GM23248 (cell line): ENCODE results near the gene USP10. TPM values are rescaled to one million over a fixed set of nuclear protein-coding genes. Genes with fewer than 3 reads are reported as not detected.
"Not testable (repeated sequence)": the region's sequence is repeated elsewhere in the genome, so short reads cannot be mapped to it uniquely, and the experiment has no call there.

ENCODE experiments used
- DNase-seq: peaks from one replicate; pipeline ENCODE4 v3.0.0-alpha.2; 2015
- H2AFZ ChIP-seq: fragments of 200-600 bp; sonication (generic); 2 replicates; pipeline ENCODE4 v1.6.1; 2016; ENCODE audit warnings: antibody characterized with exemption
- H3F3A ChIP-seq: fragments of 200-600 bp; sonication (generic); 2 replicates; pipeline ENCODE4 v1.6.1; 2016; ENCODE audit warnings: mild to moderate bottlenecking, antibody characterized with exemption, mixed run types; ENCODE audit not compliant: insufficient read depth
- H3K27ac ChIP-seq: fragments of 200-600 bp; sonication (generic); 2 replicates; pipeline ENCODE4 v1.5.1; 2016; ENCODE audit warnings: mild to moderate bottlenecking
- H3K27me3 ChIP-seq: fragments of 200-600 bp; sonication (generic); replicated peaks from 2 replicates; pipeline ENCODE4 v1.6.1; 2016; ENCODE audit warnings: mild to moderate bottlenecking; ENCODE audit not compliant: insufficient read depth
- H3K36me3 ChIP-seq: fragments of 200-600 bp; sonication (generic); 2 replicates; pipeline ENCODE4 v1.6.1; 2016; ENCODE audit warnings: low read depth, mild to moderate bottlenecking
- H3K4me1 ChIP-seq: fragments of 200-600 bp; sonication (generic); 2 replicates; pipeline ENCODE4 v1.6.1; 2016; ENCODE audit warnings: mild to moderate bottlenecking; ENCODE audit not compliant: insufficient read depth
- H3K4me2 ChIP-seq: fragments of 200-600 bp; sonication (generic); one replicate; pipeline ENCODE4 v1.6.1; 2016; ENCODE audit warnings: mild to moderate bottlenecking; ENCODE audit not compliant: unreplicated experiment
- H3K4me3 ChIP-seq: fragments of 200-600 bp; sonication (generic); 2 replicates; pipeline ENCODE4 v1.5.1; 2016; ENCODE audit warnings: mild to moderate bottlenecking
- H3K79me2 ChIP-seq: fragments of 200-600 bp; sonication (generic); 2 replicates; pipeline ENCODE4 v1.6.1; 2016; ENCODE audit warnings: mild to moderate bottlenecking; ENCODE audit not compliant: insufficient read depth
- H3K9ac ChIP-seq: fragments of 200-600 bp; sonication (generic); 2 replicates; pipeline ENCODE4 v1.6.1; 2016; ENCODE audit warnings: mild to moderate bottlenecking
- H3K9me2 ChIP-seq: fragments of 200-600 bp; sonication (generic); 2 replicates; pipeline ENCODE4 v1.6.1; 2016; ENCODE audit warnings: mixed run types, mild to moderate bottlenecking, moderate library complexity; ENCODE audit not compliant: insufficient read depth
- H3K9me3 ChIP-seq: fragments of 200-600 bp; sonication (generic); one replicate; pipeline ENCODE4 v1.6.1; 2017; ENCODE audit warnings: low read depth
- H4K20me1 ChIP-seq: fragments of 200-600 bp; sonication (generic); 2 replicates; pipeline ENCODE4 v1.6.0; 2016; ENCODE audit not compliant: insufficient read depth
- EZH2 ChIP-seq: fragments of 200-600 bp; sonication (generic); IDR thresholded peaks from 2 replicates; pipeline ENCODE4 v1.6.1; 2018; ENCODE audit warnings: antibody characterized with exemption, mild to moderate bottlenecking; ENCODE audit not compliant: insufficient read depth, poor library complexity, severe bottlenecking
- EZH2phosphoT487 ChIP-seq: fragments of 200-600 bp; sonication (generic); IDR thresholded peaks from 2 replicates; pipeline ENCODE4 v1.6.1; 2018; ENCODE audit warnings: antibody characterized with exemption, moderate library complexity, mild to moderate bottlenecking, low read depth; ENCODE audit not compliant: insufficient read depth
- WGBS, 2 experiments: methylation state at CpG; one replicate each; pipeline ENCODE4 v1.1.6; 2015 to 2017; ENCODE audit warnings: low lambda C conversion rate in 2 of 2, low coverage in 1 of 2; ENCODE audit errors: missing lambda C conversion rate in 2 of 2; 5-methylcytosine and 5-hydroxymethylcytosine counted together
- in situ Hi-C: fragments of 300-500 bp; cut with MboI; formaldehyde crosslinking; loops from 2 replicates; pipeline ENCODE4 v1.15.0; 2020
- polyA plus RNA-seq: library from polyadenylated mRNA; unstranded; fragments of >200 nt; fragmentation: Nextera tagmentation; extraction: Ambion mirVana; gene quantifications from 2 replicates; pipeline ENCODE4 v1.2.1, GENCODE V29; 2016
- total RNA-seq: library from RNA; depleted of rRNA; stranded (reverse); fragments of >200 nt; shearing (Covaris generic); gene quantifications from 2 replicates; pipeline ENCODE4 v1.2.3, GENCODE V29; 2014

USP10 gene
- total and polyA plus RNA-seq, 2 experiments from 2014 or later = 48.3 to 74.0 TPM

GRCh38 chr16:84684592-84684965 is 15.2 kb upstream of the USP10 start:
- in situ Hi-C loops = no loop called here
- Histone ChIP-seq H3K79me2 (no peaks in the 10 kb centered on the region), H3K27ac (no peak overlapping the region), H2AFZ (no peak overlapping the region), H3K4me1 (peaks cover 24% of the 10 kb centered on the region), H3K9me2 (no peaks in the 10 kb centered on the region), H3K27me3 (no peaks in the 10 kb centered on the region), H3K4me3 (no peak overlapping the region), H3F3A (peaks cover 26% of the 10 kb centered on the region), H3K4me2 (no peak overlapping the region), H3K36me3 (no peaks in the 10 kb centered on the region), H3K9ac (no peak overlapping the region), H4K20me1 (no peaks in the 10 kb centered on the region), H3K9me3 (no peaks in the 10 kb centered on the region)
- DNase-seq = no peak
- 93 to 100% methylated on average over 4 of the region's 4 CpGs for WGBS, 2 experiments
- TF ChIP-seq EZH2 = no peak
- no peak for TF ChIP-seq EZH2phosphoT487

GRCh38 chr16:84685210-84685609 is 14.6 kb upstream of the USP10 start:
- Histone ChIP-seq H3K27me3 (no peaks in the 10 kb centered on the region), H3K4me2 (no peak overlapping the region), H3K9me2 (no peaks in the 10 kb centered on the region), H2AFZ (no peak overlapping the region), H3K9ac (no peak overlapping the region), H3K27ac (no peak overlapping the region), H3K4me1 (peaks cover 31% of the 10 kb centered on the region), H3K4me3 (no peak overlapping the region), H4K20me1 (no peaks in the 10 kb centered on the region), H3K36me3 (no peaks in the 10 kb centered on the region), H3K79me2 (no peaks in the 10 kb centered on the region), H3F3A (peaks cover 32% of the 10 kb centered on the region), H3K9me3 (no peaks in the 10 kb centered on the region)
- in situ Hi-C loops = no loop called here
- WGBS, 2 experiments = 89 to 93% methylated on average over 8 of the region's 8 CpGs
- DNase-seq = no peak
- TF ChIP-seq EZH2phosphoT487 (no peak), EZH2 (no peak)

- Histone ChIP-seq H3K4me3 (no peak overlapping the region), H3K79me2 (no peaks in the 10 kb centered on the region), H3K27ac (peak overlapping the region; percentile 70), H2AFZ (no peak overlapping the region), H3K9me2 (no peaks in the 10 kb centered on the region), H4K20me1 (no peaks in the 10 kb centered on the region), H3K4me2 (no peak overlapping the region), H3F3A (peaks cover 42% of the 10 kb centered on the region), H3K36me3 (no peaks in the 10 kb centered on the region), H3K4me1 (peaks cover 38% of the 10 kb centered on the region), H3K9ac (no peak overlapping the region), H3K9me3 (no peaks in the 10 kb centered on the region), H3K27me3 (no peaks in the 10 kb centered on the region)
- WGBS, 2 experiments = 80 to 83% methylated on average over 6 of the region's 6 CpGs
- in situ Hi-C loops = no loop called here
- no peak for TF ChIP-seq EZH2phosphoT487
- TF ChIP-seq EZH2 = no peak
- no peak for DNase-seq
Observed at GRCh38 chr16:84686707-84687298, 13.0 kb upstream of the USP10 start.

GRCh38 chr16:84687715-84688114 is 12.1 kb upstream of the USP10 start:
- Histone ChIP-seq H3F3A (peaks cover 42% of the 10 kb centered on the region), H3K79me2 (no peaks in the 10 kb centered on the region), H3K4me3 (no peak overlapping the region), H3K4me2 (peak overlapping the region; percentile 38), H3K27ac (peak overlapping the region; percentile 70), H2AFZ (no peak overlapping the region), H3K9me3 (no peaks in the 10 kb centered on the region), H3K9me2 (no peaks in the 10 kb centered on the region), H3K9ac (no peak overlapping the region), H4K20me1 (no peaks in the 10 kb centered on the region), H3K4me1 (peaks cover 38% of the 10 kb centered on the region), H3K27me3 (no peaks in the 10 kb centered on the region), H3K36me3 (no peaks in the 10 kb centered on the region)
- in situ Hi-C loops = no loop called here
- peak; percentile 95 for DNase-seq
- no peak for TF ChIP-seq EZH2
- no peak for TF ChIP-seq EZH2phosphoT487
- 26% methylated on average over 6 of the region's 6 CpGs for WGBS, 2 experiments

- Histone ChIP-seq H3K4me1 (peaks cover 38% of the 10 kb centered on the region), H3F3A (peaks cover 42% of the 10 kb centered on the region), H3K27ac (peak overlapping the region; percentile 70)
- H4K20me1 ChIP-seq, H3K9me3 ChIP-seq, H3K9me2 ChIP-seq, H3K27me3 ChIP-seq, DNase-seq, H2AFZ ChIP-seq, H3K36me3 ChIP-seq, in situ Hi-C loops, H3K79me2 ChIP-seq, H3K4me3 ChIP-seq, H3K4me2 ChIP-seq, H3K9ac ChIP-seq: not testable (repeated sequence)
- 97 to 98% methylated on average over 4 of the region's 4 CpGs for WGBS, 2 experiments
Observed at GRCh38 chr16:84688163-84688562, 11.6 kb upstream of the USP10 start.
